Fibroblast of mammary gland (primary cell): Measurements from ENCODE around the gene ZNF213.

Experiments used
- DNase-seq: peaks from one replicate; pipeline ENCODE4 v3.0.0-alpha.2; 2010; ENCODE audit warnings: low read depth
- H3K4me3 ChIP-seq: 2 replicates; pipeline ENCODE4 v1.5.1; 2011; ENCODE audit warnings: low read depth, mild to moderate bottlenecking, low read length, moderate library complexity; ENCODE audit not compliant: control insufficient read depth
- CTCF ChIP-seq: conservative IDR thresholded peaks from 2 replicates; pipeline ENCODE4 v1.5.1; 2011; ENCODE audit warnings: low read depth, low read length, inconsistent platforms; ENCODE audit not compliant: control insufficient read depth, insufficient read depth

Gene ZNF213

GRCh38 chr16:3140603-3141427 lies 6.0 kb downstream of the ZNF213 start:
- TF ChIP-seq CTCF = no peak
- H3K4me3 ChIP-seq = no peak overlapping the region
- DNase-seq = no peak

DNA sequence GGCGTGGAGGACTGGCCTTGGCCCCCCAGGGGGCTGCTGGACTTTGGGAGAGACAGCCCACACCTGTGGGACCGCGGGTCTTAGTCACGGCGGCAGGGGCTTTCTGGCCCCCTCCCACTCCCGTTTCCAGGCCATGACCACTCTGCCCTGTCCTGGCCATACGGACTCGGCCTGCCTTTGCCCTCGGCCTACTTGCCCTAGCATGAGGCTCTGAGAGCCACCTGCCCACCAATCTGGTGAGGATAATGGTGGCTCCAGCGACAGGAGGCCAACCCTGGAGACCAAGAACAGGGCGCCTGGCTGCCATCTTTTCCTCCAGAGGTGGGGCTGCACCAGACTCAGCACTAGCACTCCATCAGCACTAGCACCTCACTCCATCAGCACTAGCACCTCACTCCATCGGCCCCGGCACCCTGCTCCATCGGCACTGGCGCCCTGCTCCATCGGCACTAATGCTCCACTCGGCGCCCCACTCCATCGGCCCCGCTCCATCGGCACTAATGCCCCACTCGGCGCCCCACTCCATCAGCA lies 7.0 kb downstream of the ZNF213 start:
- TF ChIP-seq CTCF = no peak
- H3K4me3 ChIP-seq = no peak overlapping the region
- no peak for DNase-seq

GRCh38 chr16:3142327-3142726 lies 7.5 kb downstream of the ZNF213 start:
- no peak for TF ChIP-seq CTCF
- DNase-seq = no peak
- H3K4me3 ChIP-seq = no peak overlapping the region

DNA sequence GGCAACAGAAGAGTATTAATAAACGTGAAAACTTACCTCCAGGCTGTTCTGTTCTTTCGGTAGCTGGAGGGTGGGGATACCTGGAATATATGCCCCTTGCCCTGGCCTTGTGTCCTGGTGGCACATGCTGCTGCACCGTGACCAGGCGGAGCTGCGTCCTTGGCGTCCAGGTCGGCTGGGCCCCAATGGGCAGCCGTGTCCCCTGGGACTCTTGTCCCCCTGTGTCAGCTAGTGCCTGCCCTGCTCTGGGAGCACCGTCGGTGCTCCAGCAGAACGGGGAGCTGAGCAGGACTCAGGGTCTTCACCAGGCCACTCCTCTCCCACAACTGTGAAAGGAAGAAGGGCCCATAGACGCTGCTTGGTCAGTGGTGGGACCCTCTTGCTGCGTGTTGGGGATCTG lies 7.9 kb downstream of the ZNF213 start:
- DNase-seq = no peak
- H3K4me3 ChIP-seq = no peak overlapping the region
- TF ChIP-seq CTCF = no peak

- H3K4me3 ChIP-seq = no peak overlapping the region
- no peak for TF ChIP-seq CTCF
- no peak for DNase-seq
These were observed 8.4 kb downstream of the ZNF213 start for GRCh38 chr16:3143189-3143588.

DNA sequence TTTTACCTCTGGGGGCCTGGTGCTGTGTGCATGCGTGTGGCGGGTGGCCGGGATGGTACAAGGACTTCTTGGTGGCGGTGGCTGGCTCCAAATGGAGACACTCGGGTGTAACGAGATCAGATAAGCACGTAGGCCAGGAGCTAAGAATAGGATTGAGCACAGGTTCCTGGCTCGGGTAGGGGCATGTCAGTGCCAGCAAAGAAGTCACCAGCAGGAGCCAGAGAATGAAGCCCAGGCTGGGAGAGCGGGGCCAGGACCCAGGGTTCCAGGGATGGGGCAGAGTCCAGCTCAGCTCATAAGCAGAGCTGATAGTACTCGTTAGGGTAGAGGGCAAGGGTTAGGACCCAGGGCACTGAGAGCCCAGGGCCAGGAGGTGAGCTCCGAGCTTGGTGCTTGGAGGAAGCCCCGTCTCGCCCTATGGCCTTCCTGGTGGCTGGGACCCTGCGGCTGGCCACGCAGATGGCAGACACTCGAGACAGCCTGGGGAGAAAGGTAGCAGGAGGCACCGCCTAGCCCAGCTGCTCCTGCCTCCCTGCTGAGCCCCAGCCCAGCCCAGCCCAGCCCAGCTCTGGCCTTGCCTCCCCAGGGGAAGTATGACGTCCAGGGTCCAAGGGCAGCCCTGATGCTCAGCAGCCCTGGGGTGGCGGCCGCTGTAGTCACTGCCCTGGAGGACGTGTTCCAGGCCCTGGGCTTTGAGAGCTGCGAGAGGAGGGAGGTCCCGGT lies 8.9 kb downstream of the ZNF213 start:
- DNase-seq = no peak
- no peak overlapping the region for H3K4me3 ChIP-seq
- TF ChIP-seq CTCF = no peak
